Measurements from ENCODE around the gene USB1. TPM values are rescaled to one million over a fixed set of nuclear protein-coding genes. Genes with fewer than 3 reads are reported as not detected.

The USB1 gene
- total RNA-seq, 3 donors from 2014 or later = 45.1 to 50.2 (median 47.4) TPM

GRCh38 chr16:57970319-57970718, 30.9 kb upstream of the USB1 start:
- H3K9me3 ChIP-seq = no peaks in the 10 kb centered on the region
- intact Hi-C loops (cut with DNase I, micrococcal nuclease) = no loop called here
- no peak for DNase-seq
- H3K4me3 ChIP-seq = no peak overlapping the region
- H3K4me1 ChIP-seq (ENCODE audit: low read depth) = no peaks in the 10 kb centered on the region
- H3K36me3 ChIP-seq (ENCODE audit: low read depth) = no peaks in the 10 kb centered on the region
- no peak for ATAC-seq
- no peak for TF ChIP-seq CTCF (IDR thresholded peaks at IDR 0.05)

- Histone ChIP-seq H3K9me3 (no peaks in the 10 kb centered on the region), H3K4me1 (ENCODE audit: low read depth) (no peaks in the 10 kb centered on the region), H3K4me3 (no peak within 1 kb of the TSS), H3K36me3 (ENCODE audit: low read depth) (no peaks in the 10 kb centered on the region)
- TF ChIP-seq CTCF (IDR thresholded peaks at IDR 0.05) = no peak
- ATAC-seq (no peak), DNase-seq (no peak)
- intact Hi-C loops (cut with DNase I, micrococcal nuclease) = no loop called here
Observed at GRCh38 chr16:57970970-57971369, 30.2 kb upstream of the USB1 start, which contains the start of gene CNGB1. TSS of gene CNGB1 (minus strand) at chr16:57971128. CDS start at chr16:57967286, 3,842 bp downstream.

GRCh38 chr16:57971848-57972247, 29.4 kb upstream of the USB1 start:
- intact Hi-C loops (cut with DNase I, micrococcal nuclease) = no loop called here
- Histone ChIP-seq H3K9me3 (no peaks in the 10 kb centered on the region), H3K4me1 (ENCODE audit: low read depth) (no peaks in the 10 kb centered on the region), H3K4me3 (no peak overlapping the region), H3K36me3 (ENCODE audit: low read depth) (no peaks in the 10 kb centered on the region)
- no peak for ATAC-seq
- no peak for DNase-seq
- no peak for TF ChIP-seq CTCF (IDR thresholded peaks at IDR 0.05)

GRCh38 chr16:57972306-57972705, 28.9 kb upstream of the USB1 start:
- H3K4me1 ChIP-seq (ENCODE audit: low read depth) = no peaks in the 10 kb centered on the region
- DNase-seq = no peak
- no peak for TF ChIP-seq CTCF (IDR thresholded peaks at IDR 0.05)
- ATAC-seq = no peak
- no peak overlapping the region for H3K4me3 ChIP-seq
- no peaks in the 10 kb centered on the region for H3K9me3 ChIP-seq
- intact Hi-C loops (cut with DNase I, micrococcal nuclease) = no loop called here
- no peaks in the 10 kb centered on the region for H3K36me3 ChIP-seq (ENCODE audit: low read depth)

- peak; percentile 14 for ATAC-seq
Observed at GRCh38 chr16:57976331-57976796, 24.8 kb upstream of the USB1 start.

More at GRCh38 chr16:57976331-57976796, 24.8 kb upstream of the USB1 start:
- no peaks in the 10 kb centered on the region for H3K4me1 ChIP-seq (ENCODE audit: low read depth)
- no peak overlapping the region for H3K4me3 ChIP-seq
- intact Hi-C loops (cut with DNase I, micrococcal nuclease) = no loop called here
- TF ChIP-seq CTCF (IDR thresholded peaks at IDR 0.05) = no peak
- H3K36me3 ChIP-seq (ENCODE audit: low read depth) = no peaks in the 10 kb centered on the region
- H3K9me3 ChIP-seq = no peaks in the 10 kb centered on the region
- no peak for DNase-seq

Measured in mucosa of descending colon (tissue), 3 donors.